HEK293T (cell line): ENCODE measurements around the gene ESYT1.

Source experiments
- BHLHE40 ChIP-seq: fragments of 450-650 bp; IDR thresholded peaks from 2 replicates; pipeline ENCODE4 v1.6.1; 2016; ENCODE audit warnings: mild to moderate bottlenecking, moderate library complexity, borderline replicate concordance
- CTBP1 ChIP-seq: fragments of 450-650 bp; IDR thresholded peaks from 2 replicates; pipeline ENCODE4 v1.6.1; 2016; ENCODE audit warnings: borderline replicate concordance
- ELF4 ChIP-seq: fragments of 450-650 bp; IDR thresholded peaks from 2 replicates; pipeline ENCODE4 v1.6.1; 2017; ENCODE audit warnings: antibody characterized with exemption
- FOXA1 ChIP-seq: fragments of 450-650 bp; IDR thresholded peaks from 2 replicates; pipeline ENCODE4 v1.6.1; 2016; ENCODE audit warnings: mild to moderate bottlenecking
- FOXK2 ChIP-seq: fragments of 450-650 bp; IDR thresholded peaks from 2 replicates; pipeline ENCODE4 v1.6.1; 2016; ENCODE audit warnings: mild to moderate bottlenecking
- FOXM1 ChIP-seq: fragments of 450-650 bp; IDR thresholded peaks from 2 replicates; pipeline ENCODE4 v1.6.1; 2017; ENCODE audit warnings: mild to moderate bottlenecking, borderline replicate concordance
- NFRKB ChIP-seq: fragments of 450-650 bp; IDR thresholded peaks from 2 replicates; pipeline ENCODE4 v1.6.1; 2016; ENCODE audit warnings: mild to moderate bottlenecking, moderate library complexity
- SP1 ChIP-seq: fragments of 450-650 bp; IDR thresholded peaks from 2 replicates; pipeline ENCODE4 v1.6.1; 2017
- TARDBP ChIP-seq: fragments of 450-650 bp; IDR thresholded peaks from 2 replicates; pipeline ENCODE4 v1.6.1; 2016

DNA sequence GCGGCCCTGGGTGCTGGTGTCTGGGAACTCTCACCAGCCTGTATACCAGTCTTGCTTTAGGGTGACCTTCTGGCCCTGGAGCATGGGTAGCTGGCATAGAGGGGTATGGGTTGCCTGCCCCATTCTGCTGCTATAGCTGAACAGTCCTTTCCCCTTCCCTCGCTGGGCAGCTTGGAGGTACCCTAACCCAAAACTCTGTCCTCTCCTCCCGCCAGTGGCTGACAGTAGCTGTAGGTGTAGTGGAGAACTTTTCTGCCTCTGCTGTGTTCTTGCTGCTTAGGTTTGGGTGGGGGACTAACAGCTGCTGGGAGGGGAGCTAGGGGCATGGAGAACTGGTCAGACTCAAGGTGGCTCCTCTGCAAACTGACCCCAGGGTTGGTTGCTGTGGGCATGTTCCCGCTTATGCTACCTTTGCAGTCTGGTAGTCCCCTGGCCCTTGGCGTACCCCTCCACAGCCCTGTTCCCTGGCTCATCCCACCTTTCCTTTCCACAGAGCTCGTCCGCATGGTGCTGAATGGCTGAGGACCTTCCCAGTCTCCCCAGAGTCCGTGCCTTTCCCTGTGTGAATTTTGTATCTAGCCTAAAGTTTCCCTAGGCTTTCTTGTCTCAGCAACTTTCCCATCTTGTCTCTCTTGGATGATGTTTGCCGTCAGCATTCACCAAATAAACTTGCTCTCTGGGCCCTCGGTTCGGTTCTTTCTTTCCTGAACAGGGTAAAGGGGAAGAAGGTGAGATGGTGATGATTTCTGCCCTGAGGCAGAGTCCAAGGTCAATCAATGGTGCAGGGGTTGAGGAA, 33.0 kb downstream of the ESYT1 start:
- TF ChIP-seq SP1: no peak
- no peak for TF ChIP-seq BHLHE40
- TF ChIP-seq NFRKB: no peak
- TF ChIP-seq FOXK2: no peak
- no peak for TF ChIP-seq TARDBP
- TF ChIP-seq ELF4: no peak
- TF ChIP-seq FOXA1: no peak
- TF ChIP-seq CTBP1: no peak
- no peak for TF ChIP-seq FOXM1
